Liver (tissue), 3 donors: Measurements from ENCODE around the gene EYA4.

Source experiments
- ATF3 ChIP-seq: IDR thresholded peaks from 2 replicates; pipeline ENCODE4 v1.6.1; 2016; ENCODE audit warnings: antibody characterized with exemption
- CTCF ChIP-seq: fragments of 150-350 bp; IDR thresholded peaks from 2 replicates; pipeline ENCODE4 v1.5.1; 2017; ENCODE audit warnings: improper control_type of control experiment, low read depth, low read length; ENCODE audit not compliant: missing input control
- EGR1 ChIP-seq, 2 donors: IDR thresholded peaks; 2 replicates each; pipeline ENCODE4 v1.6.1; 2016 to 2018; ENCODE audit warnings: antibody characterized with exemption in 2 of 2, low read depth in 2 of 2
- FOXA1 ChIP-seq: IDR thresholded peaks from 2 replicates; pipeline ENCODE4 v1.6.1; 2016; ENCODE audit warnings: antibody characterized with exemption
- GABPA ChIP-seq, 2 donors: IDR thresholded peaks in 1 of 2; conservative IDR thresholded peaks in 1 of 2; 2 replicates each; pipeline ENCODE4 v1.6.1; 2016; ENCODE audit warnings: antibody characterized with exemption in 2 of 2, mild to moderate bottlenecking in 1 of 2, moderate library complexity in 1 of 2
- JUND ChIP-seq, 2 donors: IDR thresholded peaks; 2 replicates each; pipeline ENCODE4 v1.6.1; 2016; ENCODE audit warnings: antibody characterized with exemption in 2 of 2
- MAX ChIP-seq: IDR thresholded peaks from 2 replicates; pipeline ENCODE4 v1.6.1; 2016; ENCODE audit warnings: antibody characterized with exemption
- RAD21 ChIP-seq, 2 donors: IDR thresholded peaks; 2 replicates each; pipeline ENCODE4 v1.6.1; 2016; ENCODE audit warnings: antibody characterized with exemption in 2 of 2, mild to moderate bottlenecking in 2 of 2
- REST ChIP-seq: IDR thresholded peaks from 2 replicates; pipeline ENCODE4 v1.6.1; 2016; ENCODE audit warnings: antibody characterized with exemption, mild to moderate bottlenecking
- RXRA ChIP-seq, 2 donors: IDR thresholded peaks; 2 replicates each; pipeline ENCODE4 v1.6.1; 2017 to 2018; ENCODE audit warnings: antibody characterized with exemption in 2 of 2, mild to moderate bottlenecking in 1 of 2
- SP1 ChIP-seq: IDR thresholded peaks from 2 replicates; pipeline ENCODE4 v1.6.1; 2018; ENCODE audit warnings: antibody characterized with exemption, mild to moderate bottlenecking
- TAF1 ChIP-seq: conservative IDR thresholded peaks from 2 replicates; pipeline ENCODE4 v1.6.1; 2016; ENCODE audit warnings: antibody characterized with exemption, mild to moderate bottlenecking
- YY1 ChIP-seq: IDR thresholded peaks from 2 replicates; pipeline ENCODE4 v1.6.1; 2016; ENCODE audit warnings: antibody characterized with exemption, mild to moderate bottlenecking
- TF ChIP-seq, protein P1 (sequence below): IDR thresholded peaks from 2 replicates; pipeline ENCODE4 v1.6.1; 2016; ENCODE audit warnings: antibody characterized with exemption
- donor health status: healthy.
- donor health status: healthy.

- TF ChIP-seq RXRA (IDR thresholded peaks at IDR 0.05) (no peak), GABPA (IDR thresholded peaks at IDR 0.05 in 1 of 2, conservative IDR thresholded peaks at IDR 0.05 in 1 of 2) (no peak), ATF3 (no peak), CTCF (no peak), RAD21 (IDR thresholded peaks at IDR 0.05) (no peak), SP1 (no peak), JUND (IDR thresholded peaks at IDR 0.05) (no peak), TAF1 (no peak), MAX (no peak), YY1 (no peak), REST (no peak), EGR1 (IDR thresholded peaks at IDR 0.05; ENCODE audit: low read depth in 2 of 2) (no peak), FOXA1 (no peak)
- TF ChIP-seq, protein P1, sequence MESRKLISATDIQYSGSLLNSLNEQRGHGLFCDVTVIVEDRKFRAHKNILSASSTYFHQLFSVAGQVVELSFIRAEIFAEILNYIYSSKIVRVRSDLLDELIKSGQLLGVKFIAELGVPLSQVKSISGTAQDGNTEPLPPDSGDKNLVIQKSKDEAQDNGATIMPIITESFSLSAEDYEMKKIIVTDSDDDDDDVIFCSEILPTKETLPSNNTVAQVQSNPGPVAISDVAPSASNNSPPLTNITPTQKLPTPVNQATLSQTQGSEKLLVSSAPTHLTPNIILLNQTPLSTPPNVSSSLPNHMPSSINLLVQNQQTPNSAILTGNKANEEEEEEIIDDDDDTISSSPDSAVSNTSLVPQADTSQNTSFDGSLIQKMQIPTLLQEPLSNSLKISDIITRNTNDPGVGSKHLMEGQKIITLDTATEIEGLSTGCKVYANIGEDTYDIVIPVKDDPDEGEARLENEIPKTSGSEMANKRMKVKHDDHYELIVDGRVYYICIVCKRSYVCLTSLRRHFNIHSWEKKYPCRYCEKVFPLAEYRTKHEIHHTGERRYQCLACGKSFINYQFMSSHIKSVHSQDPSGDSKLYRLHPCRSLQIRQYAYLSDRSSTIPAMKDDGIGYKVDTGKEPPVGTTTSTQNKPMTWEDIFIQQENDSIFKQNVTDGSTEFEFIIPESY, result no peak
Measured at GRCh38 chr6:133289733-133290306, 48.7 kb downstream of the EYA4 start.
